Measurements from ENCODE around the gene MEPE. TPM values are rescaled to one million over a fixed set of nuclear protein-coding genes. Genes with fewer than 3 reads are reported as not detected.

MEPE gene
- total RNA-seq, 1 donor from 2014 or later, result not detected

DNA sequence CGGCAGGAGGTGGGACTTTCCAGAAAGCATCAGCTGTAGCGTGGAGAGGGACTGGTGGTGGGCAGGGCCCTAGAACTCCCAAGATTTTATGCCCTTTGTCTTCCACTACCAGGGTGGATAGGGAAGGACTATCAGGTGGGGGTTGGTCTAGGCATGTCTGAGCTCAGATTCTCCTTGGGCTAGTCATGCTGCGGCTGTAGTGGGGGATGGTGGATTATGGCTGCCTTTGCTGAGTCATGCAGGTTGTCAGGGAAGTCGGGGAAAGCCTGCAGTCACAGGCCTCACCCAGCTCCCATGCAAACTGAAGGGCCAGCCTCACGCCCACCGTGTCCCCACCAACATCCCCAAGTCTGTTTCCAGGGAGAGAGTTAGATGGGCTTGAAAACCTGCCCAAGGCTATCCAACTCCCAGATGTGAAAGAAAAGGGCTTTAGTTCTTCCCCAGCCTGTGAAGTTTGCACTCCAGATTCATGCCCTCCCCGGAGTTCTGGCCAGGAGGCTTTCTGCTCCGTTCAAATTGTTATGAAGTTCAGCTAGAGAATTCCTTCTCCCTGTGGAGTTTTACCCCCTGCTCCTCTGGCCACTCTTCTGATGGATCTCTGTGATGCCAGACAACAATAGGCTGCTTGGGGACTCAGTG lies 13.4 kb upstream of the MEPE start:
- Histone ChIP-seq H3K9me3 (no peaks in the 10 kb centered on the region), H3K27ac (no peak overlapping the region), H3K36me3 (no peaks in the 10 kb centered on the region), H3K4me3 (no peak overlapping the region), H3K4me1 (no peaks in the 10 kb centered on the region), H3K27me3 (ENCODE audit: low read depth) (no peaks in the 10 kb centered on the region)
- no peak for ATAC-seq
- TF ChIP-seq, protein P1, sequence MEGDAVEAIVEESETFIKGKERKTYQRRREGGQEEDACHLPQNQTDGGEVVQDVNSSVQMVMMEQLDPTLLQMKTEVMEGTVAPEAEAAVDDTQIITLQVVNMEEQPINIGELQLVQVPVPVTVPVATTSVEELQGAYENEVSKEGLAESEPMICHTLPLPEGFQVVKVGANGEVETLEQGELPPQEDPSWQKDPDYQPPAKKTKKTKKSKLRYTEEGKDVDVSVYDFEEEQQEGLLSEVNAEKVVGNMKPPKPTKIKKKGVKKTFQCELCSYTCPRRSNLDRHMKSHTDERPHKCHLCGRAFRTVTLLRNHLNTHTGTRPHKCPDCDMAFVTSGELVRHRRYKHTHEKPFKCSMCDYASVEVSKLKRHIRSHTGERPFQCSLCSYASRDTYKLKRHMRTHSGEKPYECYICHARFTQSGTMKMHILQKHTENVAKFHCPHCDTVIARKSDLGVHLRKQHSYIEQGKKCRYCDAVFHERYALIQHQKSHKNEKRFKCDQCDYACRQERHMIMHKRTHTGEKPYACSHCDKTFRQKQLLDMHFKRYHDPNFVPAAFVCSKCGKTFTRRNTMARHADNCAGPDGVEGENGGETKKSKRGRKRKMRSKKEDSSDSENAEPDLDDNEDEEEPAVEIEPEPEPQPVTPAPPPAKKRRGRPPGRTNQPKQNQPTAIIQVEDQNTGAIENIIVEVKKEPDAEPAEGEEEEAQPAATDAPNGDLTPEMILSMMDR (IDR thresholded peaks at IDR 0.05), result no peak
- no peak for DNase-seq
- intact Hi-C loops (cut with DNase I), result no loop called here

DNA sequence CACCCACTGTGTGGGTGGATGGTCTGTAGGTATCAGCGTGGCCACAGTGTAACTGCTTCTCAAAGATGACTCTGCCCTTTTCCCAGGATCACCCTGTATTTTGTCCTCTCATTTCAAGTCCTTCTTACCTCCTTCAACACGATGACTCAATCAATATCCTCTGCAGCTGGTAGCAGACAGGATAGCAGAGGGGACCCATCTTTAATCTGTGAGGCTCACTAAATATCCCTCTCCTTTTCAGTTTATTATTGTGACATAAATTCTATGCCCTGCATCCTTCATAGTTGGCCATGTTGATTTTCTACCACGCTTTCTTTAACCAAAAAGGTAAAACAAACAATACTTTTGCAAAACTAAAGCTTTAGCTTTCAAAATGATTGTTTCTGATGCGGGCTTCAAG lies 9.6 kb upstream of the MEPE start:
- H3K27me3 ChIP-seq (ENCODE audit: low read depth), result no peaks in the 10 kb centered on the region
- TF ChIP-seq, protein P1 (IDR thresholded peaks at IDR 0.05), result no peak
- ATAC-seq, result no peak
- no peaks in the 10 kb centered on the region for H3K4me1 ChIP-seq
- H3K27ac ChIP-seq, result no peak overlapping the region
- no peaks in the 10 kb centered on the region for H3K36me3 ChIP-seq
- H3K4me3 ChIP-seq, result no peak overlapping the region
- no peak for DNase-seq
- no peaks in the 10 kb centered on the region for H3K9me3 ChIP-seq
- intact Hi-C loops (cut with DNase I), result no loop called here

DNA sequence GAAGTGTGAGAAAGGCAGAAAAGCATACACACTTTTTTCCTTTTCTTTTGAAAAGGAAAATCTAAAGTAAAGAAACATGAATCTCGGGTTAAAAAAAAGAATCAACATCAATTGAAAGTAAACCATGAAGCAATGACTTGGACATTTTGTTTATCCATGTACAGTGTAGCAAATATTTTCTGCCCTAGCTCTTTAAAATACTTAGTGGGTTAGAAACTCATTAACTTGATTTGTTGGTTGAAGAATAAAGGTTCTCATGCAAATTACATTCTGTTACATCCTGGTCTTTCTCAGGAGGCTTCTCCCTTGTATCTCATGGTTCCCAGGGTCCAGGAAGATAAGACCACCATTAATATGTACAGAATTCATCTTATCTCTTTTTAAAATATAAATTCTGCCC lies 9.0 kb upstream of the MEPE start:
- Histone ChIP-seq H3K27me3 (ENCODE audit: low read depth) (no peaks in the 10 kb centered on the region), H3K9me3 (no peaks in the 10 kb centered on the region), H3K36me3 (no peaks in the 10 kb centered on the region), H3K27ac (no peak overlapping the region), H3K4me1 (no peaks in the 10 kb centered on the region), H3K4me3 (no peak overlapping the region)
- intact Hi-C loops (cut with DNase I), result no loop called here
- ATAC-seq (no peak), DNase-seq (no peak)
- TF ChIP-seq, protein P1 (IDR thresholded peaks at IDR 0.05), result no peak

DNA sequence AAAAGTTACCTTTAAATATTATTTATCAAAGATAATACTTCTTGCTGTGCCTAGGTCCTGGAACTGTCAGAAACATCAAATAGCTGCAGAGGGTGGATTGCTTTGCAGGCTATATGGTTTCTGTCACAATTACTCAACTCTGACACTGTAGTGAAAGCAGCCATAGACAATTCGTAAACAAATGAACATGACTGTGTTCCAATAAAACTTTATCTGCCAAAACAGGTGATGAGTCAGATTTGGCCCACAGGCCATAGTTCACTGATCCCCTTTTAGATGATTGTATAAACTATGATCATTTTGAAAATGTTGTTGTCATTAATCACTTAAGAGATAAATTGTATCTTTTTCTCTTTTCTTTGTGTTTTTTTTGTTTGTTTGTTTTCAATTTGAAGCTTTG lies 8.4 kb upstream of the MEPE start:
- TF ChIP-seq, protein P1 (IDR thresholded peaks at IDR 0.05), result no peak
- H3K27ac ChIP-seq, result no peak overlapping the region
- no peak for ATAC-seq

DNA sequence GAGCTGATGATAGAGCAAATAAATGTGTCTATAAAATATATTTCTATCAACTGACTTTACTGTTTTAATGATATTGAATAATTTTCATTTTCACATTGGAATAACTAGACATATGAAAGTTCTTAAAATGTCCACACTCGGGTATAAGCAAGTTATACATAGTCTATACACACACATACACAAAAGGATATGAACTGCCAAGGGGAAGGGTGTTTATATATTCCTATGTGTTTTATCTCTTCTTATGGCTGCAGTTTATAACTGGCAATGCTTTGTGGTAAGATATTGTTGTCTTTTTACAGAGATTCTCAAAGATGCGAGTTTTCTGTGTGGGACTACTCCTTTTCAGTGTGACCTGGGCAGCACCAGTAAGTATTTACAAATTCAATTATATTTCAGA lies 1.6 kb downstream of the MEPE start:
- Histone ChIP-seq H3K4me1 (no peaks in the 10 kb centered on the region), H3K36me3 (no peaks in the 10 kb centered on the region), H3K27ac (no peak overlapping the region), H3K27me3 (ENCODE audit: low read depth) (no peaks in the 10 kb centered on the region), H3K4me3 (no peak overlapping the region), H3K9me3 (no peaks in the 10 kb centered on the region)
- intact Hi-C loops (cut with DNase I), result no loop called here
- TF ChIP-seq, protein P1 (IDR thresholded peaks at IDR 0.05), result no peak
- no peak for ATAC-seq
- DNase-seq, result no peak

More for the DNA sequence above, 8.4 kb upstream of the MEPE start:
- Histone ChIP-seq H3K36me3 (no peaks in the 10 kb centered on the region), H3K4me3 (no peak overlapping the region), H3K27me3 (ENCODE audit: low read depth) (no peaks in the 10 kb centered on the region), H3K4me1 (no peaks in the 10 kb centered on the region), H3K9me3 (no peaks in the 10 kb centered on the region)
- DNase-seq, result no peak
- intact Hi-C loops (cut with DNase I), result no loop called here

All from lower lobe of right lung (tissue), 2 donors.